ENCODE data around the gene OR8B12. TPM values are rescaled to one million over a fixed set of nuclear protein-coding genes. Genes with fewer than 3 reads are reported as not detected.

Gene OR8B12
- total RNA-seq, 2 experiments from 2014 or later, result not detected

DNA sequence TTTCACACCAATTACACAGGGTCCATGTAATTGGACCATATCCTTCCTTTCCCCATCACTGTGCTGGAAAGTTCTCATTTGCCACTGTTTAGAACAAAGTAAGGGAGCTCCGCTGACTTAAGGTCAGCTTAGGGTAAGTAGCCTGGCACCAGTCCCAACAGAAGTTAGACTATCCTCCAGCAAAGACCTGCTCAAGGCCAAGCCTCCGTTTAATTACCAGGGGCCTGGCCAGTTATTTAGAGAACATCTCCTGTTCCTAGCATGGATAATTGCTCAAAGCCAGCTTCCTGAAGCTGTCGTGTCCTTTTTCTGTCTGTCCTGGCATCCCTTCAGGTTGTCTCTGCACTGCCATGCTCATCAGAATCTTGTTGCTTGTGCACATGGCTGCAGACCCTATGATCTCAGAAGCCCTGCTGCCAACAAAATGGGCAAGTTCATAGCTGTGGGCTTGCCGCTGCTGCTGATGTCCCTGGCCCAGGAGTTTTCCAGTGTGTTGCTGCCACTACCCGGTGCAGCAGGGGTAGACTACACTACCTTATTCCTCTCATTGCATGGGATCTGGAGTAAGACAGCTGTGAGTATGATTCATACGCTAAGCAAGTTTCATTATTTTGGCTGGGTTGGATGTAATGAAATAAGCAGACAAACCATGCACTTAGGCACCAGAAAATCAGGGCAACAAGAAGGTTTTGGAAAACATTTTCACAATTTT lies 34.4 kb upstream of the OR8B12 start:
- Histone ChIP-seq H3K27ac (ENCODE audit: low read depth in 1 of 2, low read length in 2 of 2) (no peak overlapping the region), H3K36me3 (ENCODE audit: insufficient read depth, low read length) (no peaks in the 10 kb centered on the region), H3K9me3 (ENCODE audit: control insufficient read depth in 1 of 2, insufficient read depth in 1 of 2, low read length in 2 of 2) (no peaks in the 10 kb centered on the region), H3K4me3 (ENCODE audit: low read length) (no peak overlapping the region), H3K27me3 (ENCODE audit: control insufficient read depth in 1 of 2, insufficient read depth in 2 of 2, low read length in 2 of 2) (peaks cover 0 to 5% of the 10 kb centered on the region in 2 experiments), H3K4me1 (ENCODE audit: insufficient read depth, low read length) (no peaks in the 10 kb centered on the region)
- POLR2A ChIA-PET, result no interaction called here
- Mint-ChIP-seq H3K36me3 (ENCODE audit: low read depth) (no peaks in the 10 kb centered on the region), H3K9me3 (no peaks in the 10 kb centered on the region), H3K27ac (no peak overlapping the region), H3K4me1 (ENCODE audit: low read depth) (no peaks in the 10 kb centered on the region), H3K27me3 (peaks cover 31% of the 10 kb centered on the region), H3K4me3 (no peak overlapping the region)
- ATAC-seq (ENCODE audit: poor library complexity) (no peak), DNase-seq (no peak)
- no peak for TF ChIP-seq CTCF (IDR thresholded peaks at IDR 0.05)
- CTCF ChIA-PET, result interaction anchor here (0.8 kb wide), 1 partner anchor 236 kb away, joined by 3 read pairs; no protein-coding TSS in a partner anchor
- intact Hi-C loops (cut with DNase I, micrococcal nuclease), result no loop called here

- POLR2A ChIA-PET, result no interaction called here
- intact Hi-C loops (cut with DNase I, micrococcal nuclease), result no loop called here
- TF ChIP-seq CTCF (IDR thresholded peaks at IDR 0.05), result no peak
- Mint-ChIP-seq H3K27me3 (peaks cover 66% of the 10 kb centered on the region), H3K9me3 (no peaks in the 10 kb centered on the region), H3K4me3 (no peak overlapping the region), H3K4me1 (ENCODE audit: low read depth) (no peaks in the 10 kb centered on the region), H3K27ac (no peak overlapping the region), H3K36me3 (ENCODE audit: low read depth) (no peaks in the 10 kb centered on the region)
- Histone ChIP-seq H3K36me3 (ENCODE audit: insufficient read depth, low read length) (no peaks in the 10 kb centered on the region), H3K27ac (ENCODE audit: low read depth in 1 of 2, low read length in 2 of 2) (no peak overlapping the region), H3K9me3 (ENCODE audit: control insufficient read depth in 1 of 2, insufficient read depth in 1 of 2, low read length in 2 of 2) (no peaks in the 10 kb centered on the region), H3K4me1 (ENCODE audit: insufficient read depth, low read length) (no peaks in the 10 kb centered on the region), H3K27me3 (ENCODE audit: control insufficient read depth in 1 of 2, insufficient read depth in 2 of 2, low read length in 2 of 2) (peaks cover 0 to 3% of the 10 kb centered on the region in 2 experiments), H3K4me3 (ENCODE audit: low read length) (no peak overlapping the region)
- CTCF ChIA-PET, result interaction anchor here (1.6 kb wide), 1 partner anchor 16 kb away, joined by 5 read pairs; no protein-coding TSS in a partner anchor
- no peak for ATAC-seq (ENCODE audit: poor library complexity)
- DNase-seq, result no peak
These were observed 26.7 kb upstream of the OR8B12 start for GRCh38 chr11:124570160-124570559.

GRCh38 chr11:124569697-124570096 lies 26.2 kb upstream of the OR8B12 start, which contains the start of gene OR8A1:
Gene OR8A1 (plus strand): TSS chr11:124569997. CDS start chr11:124570120, 123 bp downstream.
- H3K9me3 ChIP-seq (ENCODE audit: control insufficient read depth in 1 of 2, insufficient read depth in 1 of 2, low read length in 2 of 2), result no peaks in the 10 kb centered on the region
- no peak for TF ChIP-seq CTCF (IDR thresholded peaks at IDR 0.05)
- no peak within 1 kb of the TSS for H3K4me3 ChIP-seq (ENCODE audit: low read length)
- Mint-ChIP-seq H3K27me3 (peaks cover 66% of the 10 kb centered on the region), H3K4me3 (no peak within 1 kb of the TSS), H3K27ac (no peak within 1 kb of the TSS), H3K9me3 (no peaks in the 10 kb centered on the region), H3K36me3 (ENCODE audit: low read depth) (no peaks in the 10 kb centered on the region), H3K4me1 (ENCODE audit: low read depth) (no peaks in the 10 kb centered on the region)
- H3K27me3 ChIP-seq (ENCODE audit: control insufficient read depth in 1 of 2, insufficient read depth in 2 of 2, low read length in 2 of 2), result peaks cover 0 to 3% of the 10 kb centered on the region in 2 experiments
- ATAC-seq (ENCODE audit: poor library complexity), result no peak
- no peaks in the 10 kb centered on the region for H3K4me1 ChIP-seq (ENCODE audit: insufficient read depth, low read length)
- CTCF ChIA-PET, result interaction anchor here (1.6 kb wide), 1 partner anchor 16 kb away, joined by 5 read pairs; no protein-coding TSS in a partner anchor
- no peak within 1 kb of the TSS for H3K27ac ChIP-seq (ENCODE audit: low read depth in 1 of 2, low read length in 2 of 2)
- POLR2A ChIA-PET, result no interaction called here
- H3K36me3 ChIP-seq (ENCODE audit: insufficient read depth, low read length), result no peaks in the 10 kb centered on the region
- intact Hi-C loops (cut with DNase I, micrococcal nuclease), result no loop called here
- DNase-seq, result no peak

Data from CD4-positive, alpha-beta T cell (primary cell).